Prostate gland (tissue), 2 donors: ENCODE data around the gene ROBO1. TPM values are rescaled to one million over a fixed set of nuclear protein-coding genes. Genes with fewer than 3 reads are reported as not detected.
A peak's percentile ranks its signal among the peaks of the same experiment; 100 is the strongest.

Experiments used
- DNase-seq: peaks from one replicate; pipeline ENCODE4 v3.0.0-alpha.2; 2019; ENCODE audit warnings: low spot score
- H3K27ac ChIP-seq, 2 donors: fragments of 200-600 bp; sonication (generic); 2 replicates each; pipeline ENCODE4 v1.5.1; 2017 to 2019
- H3K27me3 ChIP-seq: fragments of 200-600 bp; sonication (generic); replicated peaks from 2 replicates; pipeline ENCODE4 v1.5.1; 2019; ENCODE audit not compliant: insufficient read depth
- H3K36me3 ChIP-seq, 2 donors: fragments of 200-600 bp; sonication (generic); 1 replicate in 1 of 2; 2 replicates in 1 of 2; pipeline versions ENCODE4 v1.5.1 to v1.8.1; 2017 to 2019
- H3K4me1 ChIP-seq: fragments of 200-600 bp; sonication (generic); replicated peaks from 2 replicates; pipeline ENCODE4 v1.5.1; 2019
- H3K4me3 ChIP-seq, 2 donors: fragments of 200-600 bp; sonication (generic); 2 replicates each; pipeline ENCODE4 v1.5.1; 2017 to 2019
- H3K9me3 ChIP-seq: fragments of 200-600 bp; sonication (generic); 2 replicates; pipeline ENCODE4 v1.5.1; 2017
- POLR2A ChIP-seq: fragments of 450-650 bp; IDR thresholded peaks from one replicate; pipeline ENCODE4 v1.6.1; 2016; ENCODE audit warnings: antibody characterized with exemption, mild to moderate bottlenecking
- POLR2AphosphoS5 ChIP-seq: sonication (generic); formaldehyde crosslinking; IDR thresholded peaks from one replicate; pipeline ENCODE4 v1.6.1; 2017; ENCODE audit warnings: antibody characterized with exemption
- WGBS: methylation state at CpG from one replicate; pipeline ENCODE4 v1.1.5; 2018; 5-methylcytosine and 5-hydroxymethylcytosine counted together
- intact Hi-C: fragments of 100-400 bp; cut with DNase I; formaldehyde crosslinking; loops from one replicate; pipeline ENCODE4 v1.14.2; 2022
- total RNA-seq, 2 donors: library from RNA; depleted of rRNA; stranded (reverse); fragments of >200 nt; gene quantifications; one replicate each; pipeline ENCODE4 v1.1.0, GENCODE V29; 2016
- TF ChIP-seq, protein P1 (sequence below), 4 experiments: fragments of 200-600 bp in 2 of 4; fragments of 450-650 bp in 2 of 4; sonication (generic) in 2 of 4; IDR thresholded peaks; 1 replicate in 3 of 4; 2 replicates in 1 of 4; pipeline ENCODE4 v1.5.1; 2016 to 2019; ENCODE audit warnings: antibody characterized with exemption in 4 of 4, mild to moderate bottlenecking in 2 of 4, moderate library complexity in 2 of 4

ROBO1 gene
- total RNA-seq, 2 donors from 2014 or later = 37.6 to 50.8 TPM

GRCh38 chr3:79086514-79086913 is 681.3 kb downstream of the ROBO1 start:
- Histone ChIP-seq H3K36me3 (no peaks in the 10 kb centered on the region), H3K27ac (no peak overlapping the region), H3K9me3 (no peaks in the 10 kb centered on the region), H3K4me1 (no peaks in the 10 kb centered on the region), H3K4me3 (no peak overlapping the region), H3K27me3 (no peaks in the 10 kb centered on the region)
- intact Hi-C loops = no loop called here
- 13% methylated on average over 6 of the region's 6 CpGs for WGBS
- TF ChIP-seq, protein P1, sequence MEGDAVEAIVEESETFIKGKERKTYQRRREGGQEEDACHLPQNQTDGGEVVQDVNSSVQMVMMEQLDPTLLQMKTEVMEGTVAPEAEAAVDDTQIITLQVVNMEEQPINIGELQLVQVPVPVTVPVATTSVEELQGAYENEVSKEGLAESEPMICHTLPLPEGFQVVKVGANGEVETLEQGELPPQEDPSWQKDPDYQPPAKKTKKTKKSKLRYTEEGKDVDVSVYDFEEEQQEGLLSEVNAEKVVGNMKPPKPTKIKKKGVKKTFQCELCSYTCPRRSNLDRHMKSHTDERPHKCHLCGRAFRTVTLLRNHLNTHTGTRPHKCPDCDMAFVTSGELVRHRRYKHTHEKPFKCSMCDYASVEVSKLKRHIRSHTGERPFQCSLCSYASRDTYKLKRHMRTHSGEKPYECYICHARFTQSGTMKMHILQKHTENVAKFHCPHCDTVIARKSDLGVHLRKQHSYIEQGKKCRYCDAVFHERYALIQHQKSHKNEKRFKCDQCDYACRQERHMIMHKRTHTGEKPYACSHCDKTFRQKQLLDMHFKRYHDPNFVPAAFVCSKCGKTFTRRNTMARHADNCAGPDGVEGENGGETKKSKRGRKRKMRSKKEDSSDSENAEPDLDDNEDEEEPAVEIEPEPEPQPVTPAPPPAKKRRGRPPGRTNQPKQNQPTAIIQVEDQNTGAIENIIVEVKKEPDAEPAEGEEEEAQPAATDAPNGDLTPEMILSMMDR (IDR thresholded peaks at IDR 0.05) = peak; percentile 36 to 72 (median 60)
- peak; percentile 7 for TF ChIP-seq POLR2AphosphoS5
- TF ChIP-seq POLR2A = no peak
- peak; percentile 49 for DNase-seq

- intact Hi-C loops = no loop called here
- H3K9me3 ChIP-seq = no peaks in the 10 kb centered on the region
- no peak overlapping the region for H3K4me3 ChIP-seq
- H3K36me3 ChIP-seq = no peaks in the 10 kb centered on the region
- no peak overlapping the region for H3K27ac ChIP-seq
- H3K27me3 ChIP-seq = no peaks in the 10 kb centered on the region
- 59% methylated on average over 1 of the region's 1 CpG for WGBS
- no peak for DNase-seq
- TF ChIP-seq, protein P1 (IDR thresholded peaks at IDR 0.05) = no peak
- TF ChIP-seq POLR2A (no peak), POLR2AphosphoS5 (no peak)
- no peaks in the 10 kb centered on the region for H3K4me1 ChIP-seq
Measured at GRCh38 chr3:79085171-79085570, 682.6 kb downstream of the ROBO1 start.

DNA sequence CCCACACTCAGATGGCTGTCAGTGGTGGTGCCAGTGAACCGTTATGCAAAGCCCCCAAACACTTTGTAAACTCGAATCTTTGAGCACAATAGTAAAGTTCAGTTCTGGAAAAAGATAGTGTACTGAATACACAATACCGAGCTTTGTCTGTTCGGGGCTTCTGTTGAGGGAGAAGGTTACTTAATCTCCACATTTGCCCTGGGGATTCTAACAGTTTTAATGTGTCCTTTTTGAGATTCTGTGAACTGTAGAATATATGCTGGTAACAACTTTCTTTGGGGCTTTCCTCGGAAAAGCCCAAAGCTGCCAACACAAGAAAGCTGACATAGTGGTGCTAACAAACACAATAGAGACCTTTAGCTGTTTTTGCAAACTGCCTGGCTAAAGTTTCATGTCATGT is 686.5 kb downstream of the ROBO1 start:
- TF ChIP-seq, protein P1 (IDR thresholded peaks at IDR 0.05) = no peak
- TF ChIP-seq POLR2A (no peak), POLR2AphosphoS5 (no peak)
- intact Hi-C loops = no loop called here
- no peaks in the 10 kb centered on the region for H3K36me3 ChIP-seq
- no peaks in the 10 kb centered on the region for H3K4me1 ChIP-seq
- no peak for DNase-seq
- WGBS = 54% methylated on average over 5 of the region's 5 CpGs
- no peak overlapping the region for H3K4me3 ChIP-seq
- no peaks in the 10 kb centered on the region for H3K9me3 ChIP-seq
- H3K27ac ChIP-seq = no peak overlapping the region
- H3K27me3 ChIP-seq = no peaks in the 10 kb centered on the region

- H3K27ac ChIP-seq = no peak overlapping the region
- no peaks in the 10 kb centered on the region for H3K9me3 ChIP-seq
- H3K36me3 ChIP-seq = no peaks in the 10 kb centered on the region
- no peak for TF ChIP-seq POLR2AphosphoS5
- no peak for TF ChIP-seq POLR2A
- no peak for DNase-seq
- H3K27me3 ChIP-seq = no peaks in the 10 kb centered on the region
- H3K4me3 ChIP-seq = no peak overlapping the region
- intact Hi-C loops = no loop called here
- H3K4me1 ChIP-seq = no peaks in the 10 kb centered on the region
- 95% methylated on average over 1 of the region's 1 CpG for WGBS
Measured at GRCh38 chr3:79074558-79074957, 693.2 kb downstream of the ROBO1 start.

DNA sequence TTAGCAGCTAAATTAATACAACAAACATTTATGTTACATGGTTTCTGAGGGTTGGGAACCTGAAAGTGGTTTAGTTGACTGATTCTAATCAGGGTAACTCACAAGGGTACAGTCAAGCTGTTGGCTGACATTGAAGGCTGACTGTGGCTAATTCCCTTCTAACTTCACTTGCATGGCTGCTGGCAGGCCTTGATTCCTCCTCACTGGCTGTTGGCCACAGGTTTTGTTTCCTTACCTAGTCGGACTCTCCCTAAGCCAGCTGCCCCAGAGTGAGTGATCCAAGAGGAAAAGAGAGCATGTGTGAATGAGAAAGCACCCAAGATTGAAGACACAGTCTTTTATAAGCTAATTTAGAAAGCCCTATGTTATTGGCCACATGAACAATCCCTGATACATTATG is 700.1 kb downstream of the ROBO1 start:
- no peak overlapping the region for H3K27ac ChIP-seq
- H3K9me3 ChIP-seq = no peaks in the 10 kb centered on the region
- TF ChIP-seq, protein P1 (IDR thresholded peaks at IDR 0.05) = no peak
- TF ChIP-seq POLR2A (no peak), POLR2AphosphoS5 (no peak)
- H3K36me3 ChIP-seq = no peaks in the 10 kb centered on the region
- H3K4me1 ChIP-seq = no peaks in the 10 kb centered on the region
- no peak for DNase-seq
- WGBS = 73% methylated on average over 1 of the region's 1 CpG
- H3K4me3 ChIP-seq = no peak overlapping the region
- intact Hi-C loops = no loop called here
- H3K27me3 ChIP-seq = no peaks in the 10 kb centered on the region
